Endothelial cell of umbilical vein (primary cell): ENCODE measurements around the gene TSNAXIP1. TPM values are rescaled to one million over a fixed set of nuclear protein-coding genes. Genes with fewer than 3 reads are reported as not detected.

Experiments used
- BruUV-seq: library from RNA; stranded (reverse); fragments of 400-500 nt; replicated peaks from 2 replicates; lab custom pipeline; 2021; lab: Mats Ljungman, UMichigan
- CTCF ChIA-PET: fragments of 300-600, 350-600 bp; sonication (Branson Sonifier 250); formaldehyde crosslinking; loops from one replicate; lab custom pipeline; 2021; ENCODE audit warnings: antibody characterized with exemption, inconsistent platforms; lab: Charles Lee
- POLR2A ChIA-PET: fragments of 300-600, 350-600 bp; sonication (Branson Sonifier 250); formaldehyde crosslinking; loops from one replicate; lab custom pipeline; 2021; ENCODE audit warnings: antibody characterized with exemption, inconsistent platforms; lab: Charles Lee
- DNase-seq: peaks from one replicate; pipeline ENCODE4 v3.0.0-alpha.2; 2011; ENCODE audit warnings: low read depth, low spot score
- FAIRE-seq: peaks from 2 replicates; lab custom pipeline; 2011; peaks lifted over from hg19 to GRCh38; lab: Jason Lieb, UNC
- H2AFZ ChIP-seq: 2 replicates; pipeline ENCODE4 v1.6.0; 2012; ENCODE audit warnings: low read depth, low read length, control low read depth, inconsistent platforms
- H3K27ac ChIP-seq: 2 replicates; pipeline ENCODE4 v1.5.1; 2011; ENCODE audit warnings: low read depth, mild to moderate bottlenecking, control low read depth, low read length, moderate library complexity; ENCODE audit not compliant: insufficient read depth
- H3K27me3 ChIP-seq, 2 experiments: 2 replicates each; pipeline versions ENCODE4 v1.6.0 to v1.6.1; 2011; ENCODE audit warnings: low read length in 2 of 2, mixed read lengths in 1 of 2; ENCODE audit not compliant: control insufficient read depth in 2 of 2, insufficient read depth in 2 of 2
- H3K36me3 ChIP-seq, 2 experiments: 2 replicates in 1 of 2; 3 replicates in 1 of 2; pipeline ENCODE4 v1.5.1; 2011; ENCODE audit warnings: low read length in 2 of 2, mild to moderate bottlenecking in 1 of 2, moderate library complexity in 1 of 2; ENCODE audit not compliant: control insufficient read depth in 2 of 2, insufficient read depth in 2 of 2; ENCODE audit errors: extremely low read depth in 1 of 2
- H3K4me1 ChIP-seq: 3 replicates; pipeline ENCODE4 v1.5.1; 2011; ENCODE audit warnings: mild to moderate bottlenecking, low read length; ENCODE audit not compliant: control insufficient read depth, insufficient read depth; ENCODE audit errors: extremely low read depth
- H3K4me2 ChIP-seq: 2 replicates; pipeline ENCODE4 v1.6.1; 2011; ENCODE audit warnings: low read length, control low read depth, mixed read lengths; ENCODE audit not compliant: insufficient read depth
- H3K4me3 ChIP-seq, 3 experiments: fragments of 200-600 bp in 1 of 3; sonication (generic), shearing (Covaris generic) in 1 of 3; replicated peaks in 1 of 3; 2 replicates each; pipeline ENCODE4 v1.5.1; 2011 to 2016; ENCODE audit warnings: control low read depth in 3 of 3, low read length in 3 of 3, mild to moderate bottlenecking in 2 of 3, inconsistent platforms in 1 of 3, low read depth in 1 of 3, moderate library complexity in 1 of 3; ENCODE audit not compliant: insufficient read depth in 1 of 3
- H3K79me2 ChIP-seq: 2 replicates; pipeline ENCODE4 v1.6.0; 2012; ENCODE audit warnings: low read length, inconsistent platforms; ENCODE audit not compliant: control insufficient read depth, insufficient read depth
- H3K9ac ChIP-seq: replicated peaks from 2 replicates; pipeline ENCODE3; 2011; ENCODE audit warnings: low read length, control low read depth; ENCODE audit not compliant: insufficient read depth; ENCODE audit errors: extremely low read depth
- H3K9me1 ChIP-seq: replicated peaks from 3 replicates; pipeline ENCODE4 v1.6.0; 2011; ENCODE audit warnings: mild to moderate bottlenecking, low read length; ENCODE audit not compliant: control insufficient read depth, insufficient read depth; ENCODE audit errors: extremely low read depth
- H3K9me3 ChIP-seq: replicated peaks from 2 replicates; pipeline ENCODE4 v1.5.1; 2012; ENCODE audit warnings: low read length, inconsistent platforms; ENCODE audit not compliant: control insufficient read depth, insufficient read depth
- H4K20me1 ChIP-seq: replicated peaks from 2 replicates; pipeline ENCODE3; 2011; ENCODE audit warnings: mild to moderate bottlenecking, low read length; ENCODE audit not compliant: control insufficient read depth, insufficient read depth; ENCODE audit errors: extremely low read depth
- EZH2 ChIP-seq: IDR thresholded peaks from 2 replicates; pipeline ENCODE4 v1.6.1; 2012; ENCODE audit warnings: borderline replicate concordance, low read depth, mild to moderate bottlenecking, moderate library complexity, low read length, inconsistent platforms; ENCODE audit not compliant: severe bottlenecking
- GATA2 ChIP-seq: IDR thresholded peaks from 2 replicates; pipeline ENCODE4 v1.7.0; 2011; ENCODE audit warnings: low read depth, mild to moderate bottlenecking, moderate library complexity, mixed read lengths, low read length; ENCODE audit not compliant: insufficient read length, insufficient read depth
- JUN ChIP-seq: IDR thresholded peaks from 2 replicates; pipeline ENCODE4 v1.6.1; 2011; ENCODE audit warnings: borderline replicate concordance, low read depth; ENCODE audit not compliant: insufficient read length, insufficient read depth
- POLR2A ChIP-seq: IDR thresholded peaks from 2 replicates; pipeline ENCODE4 v1.6.1; 2012; ENCODE audit warnings: low read depth, mild to moderate bottlenecking, control low read depth, low read length
- POLR2AphosphoS5 ChIP-seq: IDR thresholded peaks from 2 replicates; pipeline ENCODE4 v1.6.1; 2012; ENCODE audit warnings: low read depth, mild to moderate bottlenecking, control low read depth, low read length, moderate library complexity; ENCODE audit not compliant: insufficient read depth
- dilution Hi-C: fragments of 300-500 bp; cut with MboI; formaldehyde crosslinking; loops from one replicate; pipeline ENCODE4 v1.15.0; 2019; ENCODE audit warnings: low sequenced_read_pairs; ENCODE audit not compliant: extremely low pct_ligation_motif_present
- intact Hi-C: fragments of 100-400 bp; cut with micrococcal nuclease; formaldehyde crosslinking; loops from one replicate; pipeline ENCODE4 v1.10.0; 2022
- polyA plus RNA-seq, 4 experiments: library from polyadenylated mRNA; depleted of rRNA in 3 of 4; stranded (reverse) in 3 of 4; unstranded in 1 of 4; fragments of >200 nt; gene quantifications; 2 replicates each; pipeline versions ENCODE4 v1.2.1 to v1.2.3, GENCODE V29; 2011 to 2012; ENCODE audit warnings: missing spikeins in 1 of 4
- total RNA-seq: library from RNA; stranded (reverse); gene quantifications from 2 replicates; pipeline ENCODE4 v1.2.3, GENCODE V29; 2021
- TF ChIP-seq, protein P1 (sequence below), 2 donors: IDR thresholded peaks; 1 replicate in 1 of 2; 2 replicates in 1 of 2; pipeline ENCODE4 v1.5.1; 2011; ENCODE audit warnings: low read length in 2 of 2, mild to moderate bottlenecking in 2 of 2, moderate library complexity in 2 of 2, control low read depth in 1 of 2, inconsistent platforms in 1 of 2, low read depth in 1 of 2; ENCODE audit not compliant: insufficient read depth in 1 of 2; ENCODE audit errors: extremely low read depth in 1 of 2

The TSNAXIP1 gene
- total and polyA plus RNA-seq, 2 donors (not counting 3 experiments of a cell fraction or from before 2014, with no cell fraction given) = 0.95 to 1.2 TPM

DNA sequence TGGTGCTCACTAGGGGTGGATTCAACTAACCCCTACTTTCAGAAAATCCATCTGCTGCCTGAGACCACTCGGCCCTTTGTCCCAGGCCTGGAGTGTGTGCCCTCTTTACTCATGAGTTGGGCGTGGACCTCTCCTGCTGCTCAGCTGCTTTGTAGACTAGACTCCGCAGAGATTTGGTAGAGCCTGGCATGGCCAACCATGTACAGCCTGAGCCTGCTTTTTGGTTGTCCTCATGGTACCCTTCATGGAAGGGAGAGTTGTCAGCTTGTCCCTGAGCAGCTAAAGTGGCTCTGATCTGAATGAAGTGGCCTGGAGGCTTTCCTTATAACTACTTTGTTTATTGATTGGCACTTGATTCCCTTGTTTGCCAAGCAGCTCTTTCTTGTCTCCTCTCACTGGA lies 67.7 kb downstream of the TSNAXIP1 start:
- H3K36me3 ChIP-seq = peaks cover 21 to 49% of the 10 kb centered on the region in 2 experiments
- intact Hi-C loops = no loop called here
- no peaks in the 10 kb centered on the region for H3K9me1 ChIP-seq
- no peak overlapping the region for H2AFZ ChIP-seq
- CTCF ChIA-PET = interaction anchor here (0.7 to 3.2 kb wide), 4 partner anchors 9 to 68 kb away, joined by 3 to 18 read pairs (median 4); no protein-coding TSS in a partner anchor
- peaks cover 35% of the 10 kb centered on the region for H3K79me2 ChIP-seq
- H3K4me2 ChIP-seq = peak overlapping the region; percentile 79
- POLR2A ChIA-PET = no interaction called here
- no peaks in the 10 kb centered on the region for H3K27me3 ChIP-seq
- peak overlapping the region in 1 of 3 experiments; percentile 79 for H3K4me3 ChIP-seq
- dilution Hi-C loops = no loop called here
- peaks cover 15% of the 10 kb centered on the region for H3K4me1 ChIP-seq
- no TSS peak for BruUV-seq
- TF ChIP-seq, protein P1, sequence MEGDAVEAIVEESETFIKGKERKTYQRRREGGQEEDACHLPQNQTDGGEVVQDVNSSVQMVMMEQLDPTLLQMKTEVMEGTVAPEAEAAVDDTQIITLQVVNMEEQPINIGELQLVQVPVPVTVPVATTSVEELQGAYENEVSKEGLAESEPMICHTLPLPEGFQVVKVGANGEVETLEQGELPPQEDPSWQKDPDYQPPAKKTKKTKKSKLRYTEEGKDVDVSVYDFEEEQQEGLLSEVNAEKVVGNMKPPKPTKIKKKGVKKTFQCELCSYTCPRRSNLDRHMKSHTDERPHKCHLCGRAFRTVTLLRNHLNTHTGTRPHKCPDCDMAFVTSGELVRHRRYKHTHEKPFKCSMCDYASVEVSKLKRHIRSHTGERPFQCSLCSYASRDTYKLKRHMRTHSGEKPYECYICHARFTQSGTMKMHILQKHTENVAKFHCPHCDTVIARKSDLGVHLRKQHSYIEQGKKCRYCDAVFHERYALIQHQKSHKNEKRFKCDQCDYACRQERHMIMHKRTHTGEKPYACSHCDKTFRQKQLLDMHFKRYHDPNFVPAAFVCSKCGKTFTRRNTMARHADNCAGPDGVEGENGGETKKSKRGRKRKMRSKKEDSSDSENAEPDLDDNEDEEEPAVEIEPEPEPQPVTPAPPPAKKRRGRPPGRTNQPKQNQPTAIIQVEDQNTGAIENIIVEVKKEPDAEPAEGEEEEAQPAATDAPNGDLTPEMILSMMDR (IDR thresholded peaks at IDR 0.05; ENCODE audit: extremely low read depth in 1 of 2, insufficient read depth in 1 of 2, low read depth in 1 of 2, low read length in 2 of 2) = no peak
- TF ChIP-seq GATA2 (no peak), POLR2AphosphoS5 (no peak), EZH2 (no peak), JUN (no peak), POLR2A (no peak)
- no peak overlapping the region for H3K27ac ChIP-seq
- DNase-seq (no peak), FAIRE-seq (no peak)
- no peaks in the 10 kb centered on the region for H4K20me1 ChIP-seq
- H3K9me3 ChIP-seq = no peaks in the 10 kb centered on the region
- H3K9ac ChIP-seq = peak overlapping the region; percentile 91
